NOMO-1 treated with DMSO at 0.1 percent for 48 hours (cell line): ENCODE measurements around the gene C1QTNF6.
"Not testable (repeated sequence)": the region's sequence is repeated elsewhere in the genome, so short reads cannot be mapped to it uniquely, and the experiment has no call there.

Source experiments
- DNase-seq: peaks from one replicate; lab custom pipeline; 2025; ENCODE audit not compliant: unreplicated experiment; lab: John Stamatoyannopoulos, UW

The C1QTNF6 gene

DNA sequence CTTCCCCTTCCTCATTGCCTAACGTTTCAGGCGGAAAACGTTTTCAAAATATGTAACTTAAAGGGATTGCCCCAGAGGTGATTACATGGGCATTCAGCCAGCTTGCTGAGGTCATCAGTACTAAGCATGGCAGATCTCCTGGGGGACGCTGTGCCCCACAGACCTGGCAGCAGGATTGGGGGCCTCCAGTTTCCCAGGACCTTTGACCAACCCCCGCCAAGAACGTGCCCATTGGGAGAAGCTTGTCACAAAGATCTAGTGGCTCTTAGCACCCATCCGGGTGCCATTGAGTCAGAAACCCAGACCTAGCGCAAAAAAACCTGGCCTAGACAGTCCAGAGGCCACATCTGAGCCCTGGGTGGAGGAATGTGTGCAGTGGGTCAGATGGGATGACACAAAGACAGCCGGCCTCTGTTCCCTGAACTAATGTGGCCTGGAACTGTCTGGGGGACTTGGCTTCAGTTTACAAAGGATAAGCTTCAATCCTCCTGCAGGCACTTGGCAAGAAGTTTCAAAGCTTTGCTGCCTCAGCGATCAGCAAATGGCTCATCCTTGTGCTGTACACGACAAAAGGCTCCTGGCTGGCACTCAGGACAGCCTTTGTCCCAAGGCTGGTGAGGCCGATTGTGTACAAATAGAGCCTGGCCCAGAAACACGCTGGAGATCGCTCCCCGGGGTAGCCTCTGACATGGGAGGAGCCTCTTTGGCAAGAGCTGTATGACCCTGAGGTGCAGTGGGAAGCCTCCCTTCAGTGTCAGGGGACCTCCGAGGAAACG is 9.5 kb downstream of the C1QTNF6 start:
- DNase-seq: peak; percentile 45

DNA sequence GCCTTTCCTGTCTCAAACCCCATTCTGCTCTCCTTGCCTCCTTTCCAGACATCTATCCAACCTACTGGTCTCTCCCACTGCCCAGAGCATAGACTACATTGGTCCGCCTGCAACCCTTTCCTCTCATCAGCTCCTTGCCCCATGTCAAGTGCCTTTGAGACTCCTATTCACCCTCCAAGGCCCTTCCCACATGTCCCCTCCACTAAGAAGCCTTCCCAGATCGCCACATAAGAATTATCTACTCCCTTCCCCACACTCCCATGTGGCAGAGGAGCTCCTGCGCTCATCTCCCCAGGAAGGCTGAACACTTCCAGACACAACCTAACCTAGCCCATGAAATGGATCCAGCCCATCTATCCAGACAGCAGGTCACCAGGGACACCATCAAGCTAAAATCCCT is 10.3 kb downstream of the C1QTNF6 start:
- no peak for DNase-seq

DNA sequence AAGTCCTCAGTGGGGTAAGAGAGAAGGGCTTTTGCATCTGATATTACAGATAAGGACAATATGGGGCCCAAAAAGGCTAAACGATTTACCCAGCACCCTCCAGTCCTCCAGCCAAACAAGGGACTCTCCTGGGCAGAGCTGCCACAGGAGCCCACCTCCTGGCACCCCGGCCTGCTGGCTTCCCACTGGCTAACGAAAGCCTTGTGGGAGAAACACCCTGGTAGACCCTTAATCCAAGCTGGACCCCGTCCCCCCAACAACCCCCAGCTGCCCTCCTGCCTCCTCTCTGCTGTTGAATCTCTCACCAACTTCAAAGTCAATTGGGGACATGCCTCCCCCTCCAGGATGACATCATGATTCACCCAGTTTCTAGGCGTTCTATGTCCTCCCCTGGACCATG is 10.8 kb downstream of the C1QTNF6 start:
- DNase-seq: no peak

DNA sequence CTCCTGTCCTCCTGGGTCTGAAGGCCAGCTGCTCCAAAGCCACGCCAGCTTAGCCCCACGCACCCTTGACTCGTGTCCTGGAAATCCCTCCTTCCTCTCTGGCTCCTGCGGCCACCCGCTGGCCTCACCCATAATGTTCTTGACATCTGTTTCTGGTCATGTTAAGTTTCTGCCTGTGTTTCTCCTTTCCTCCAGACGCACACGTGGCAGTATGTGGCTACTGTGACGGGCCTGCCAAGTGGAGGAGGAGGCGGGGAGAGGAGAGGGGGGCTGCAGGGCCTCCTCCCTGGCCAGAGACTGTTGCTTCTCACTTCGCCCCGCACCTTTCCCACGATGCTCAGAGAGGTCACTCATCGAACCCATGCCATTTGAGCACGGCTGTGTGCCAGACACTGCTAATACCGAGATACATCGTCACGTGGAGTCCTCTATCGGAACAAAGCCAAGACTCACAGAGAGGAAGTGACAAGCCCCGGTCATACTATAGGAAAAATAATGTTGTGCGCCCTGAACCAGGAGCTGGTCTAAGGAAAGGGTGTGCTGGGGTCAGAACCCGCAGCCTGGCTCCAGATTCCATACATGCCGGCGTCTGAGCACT is 11.5 kb downstream of the C1QTNF6 start:
- DNase-seq: peak; percentile 70

DNA sequence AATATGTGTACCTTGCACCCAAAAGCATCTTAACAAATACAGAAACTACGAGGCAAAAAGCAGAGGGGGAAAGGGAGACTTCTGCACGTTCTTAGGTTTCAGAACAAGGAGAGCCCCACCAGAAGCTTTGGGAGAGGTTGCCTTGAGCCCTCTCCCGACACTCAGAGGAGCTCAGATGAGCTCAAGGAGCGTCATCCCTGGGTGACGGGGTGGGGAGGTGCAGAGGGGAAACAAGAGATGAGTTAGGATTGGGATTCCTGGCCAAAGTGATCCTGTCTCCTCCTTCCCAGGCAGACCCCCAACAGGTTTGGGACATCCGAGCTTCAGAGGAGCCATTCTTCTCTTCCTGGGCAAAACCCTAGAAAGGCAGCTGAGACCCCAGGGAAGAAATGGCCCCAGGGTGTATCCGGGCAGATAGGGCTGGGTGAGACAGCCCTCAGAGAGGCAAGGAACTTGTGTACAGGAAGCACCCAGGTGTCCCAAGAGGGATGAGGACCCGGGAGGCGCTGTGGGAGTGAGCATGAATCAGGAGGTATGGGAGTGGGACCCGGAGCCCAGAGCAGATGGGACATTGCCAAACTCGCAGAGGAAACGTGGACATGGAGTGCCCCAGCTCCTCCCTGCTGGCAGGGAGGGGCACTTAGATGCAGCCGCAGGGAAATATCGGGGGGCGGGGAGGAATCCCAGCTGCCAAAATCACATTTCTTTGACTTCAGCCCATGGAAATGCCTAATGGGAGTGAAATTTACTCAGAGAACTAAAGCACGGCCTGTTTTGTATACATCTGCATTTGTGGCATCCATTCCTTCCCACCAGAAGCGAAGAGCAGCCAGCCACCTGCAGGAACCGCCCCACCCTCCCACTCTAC is 12.4 kb downstream of the C1QTNF6 start:
- no peak for DNase-seq

DNA sequence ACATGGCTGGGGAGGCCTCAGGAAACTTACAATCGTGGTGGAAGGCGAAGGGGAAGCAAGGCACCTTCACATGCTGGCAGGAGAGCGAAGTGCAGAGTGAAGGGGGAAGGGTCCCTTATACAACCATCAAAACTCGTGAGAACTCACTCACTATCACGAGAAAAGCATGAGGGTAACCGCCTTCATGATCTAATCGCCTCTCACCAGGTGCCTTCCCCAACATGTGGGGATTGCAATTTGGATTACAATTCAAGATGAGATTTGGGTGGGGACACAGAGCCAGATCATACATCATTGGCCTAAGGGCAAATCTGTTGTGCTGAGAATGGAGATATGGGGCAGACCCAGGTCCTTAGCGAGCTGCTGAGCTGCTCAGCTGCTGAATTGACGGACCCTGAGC is 13.1 kb downstream of the C1QTNF6 start:
- no peak for DNase-seq

DNA sequence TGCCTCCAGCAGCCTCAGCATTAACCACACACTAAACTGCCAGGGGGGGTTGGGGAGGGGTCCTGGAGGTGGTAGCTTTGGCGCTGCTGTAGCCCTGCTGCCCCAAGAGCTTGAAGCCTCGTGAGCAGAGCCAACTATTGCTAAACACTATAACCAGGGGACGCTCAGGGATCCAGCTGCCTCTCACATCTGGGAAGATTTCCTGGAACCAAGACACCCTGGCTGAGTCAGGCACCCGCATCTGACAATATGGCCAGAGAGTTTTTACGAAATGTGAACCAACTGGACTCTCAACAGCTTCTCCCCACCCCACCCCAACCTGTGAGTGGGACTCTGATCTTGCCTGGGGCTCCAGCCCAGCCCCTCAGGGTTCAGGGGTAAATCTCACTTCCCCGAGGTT is 14.3 kb downstream of the C1QTNF6 start:
- DNase-seq: no peak

DNA sequence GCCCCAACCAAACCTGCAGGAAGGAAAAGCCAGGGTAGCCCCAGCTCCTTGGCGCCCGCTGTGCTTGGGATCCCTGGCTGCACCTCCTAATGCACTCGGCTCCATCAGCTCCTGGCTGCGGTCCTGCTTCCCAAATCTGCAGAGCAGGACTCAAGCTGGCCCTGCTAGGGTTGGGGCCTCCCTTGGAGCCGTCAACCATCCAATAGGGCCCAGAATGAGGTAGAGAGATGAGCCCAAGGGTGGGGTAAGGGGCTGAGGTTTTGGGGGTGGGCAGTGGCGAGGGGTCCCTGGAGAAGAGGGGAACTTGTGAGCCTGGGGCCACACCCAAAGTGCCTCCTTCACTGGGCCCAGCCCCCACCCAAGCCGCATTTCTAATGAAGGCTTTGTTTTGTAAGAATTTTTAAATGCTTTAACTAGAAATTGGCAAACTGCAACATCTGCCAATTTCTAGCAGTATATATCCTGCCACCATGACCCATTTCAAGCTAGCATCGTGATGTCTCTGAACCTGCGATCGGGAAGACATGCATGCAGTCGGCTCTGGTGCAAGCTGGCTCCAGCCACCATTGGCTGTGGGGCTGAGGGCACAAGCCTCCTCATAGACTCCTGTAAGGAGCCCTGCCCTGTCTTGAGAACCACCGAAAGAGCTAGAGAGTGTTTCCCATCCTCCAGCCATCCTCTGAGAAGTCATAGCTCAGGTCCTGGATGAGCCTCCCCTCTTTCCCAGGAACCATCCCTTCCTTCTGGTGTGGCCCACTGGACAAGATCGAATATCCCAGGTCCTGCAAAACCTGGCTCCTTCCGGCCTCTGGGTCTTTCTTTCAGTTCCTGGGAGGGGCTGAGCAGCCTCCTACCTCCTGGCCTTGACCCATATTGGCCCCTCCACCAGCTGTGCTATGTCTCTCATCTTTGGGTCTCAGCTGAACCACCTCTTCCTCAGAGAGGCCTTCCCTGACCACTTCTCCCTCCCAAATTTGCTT is 15.5 kb downstream of the C1QTNF6 start:
- no peak for DNase-seq

DNA sequence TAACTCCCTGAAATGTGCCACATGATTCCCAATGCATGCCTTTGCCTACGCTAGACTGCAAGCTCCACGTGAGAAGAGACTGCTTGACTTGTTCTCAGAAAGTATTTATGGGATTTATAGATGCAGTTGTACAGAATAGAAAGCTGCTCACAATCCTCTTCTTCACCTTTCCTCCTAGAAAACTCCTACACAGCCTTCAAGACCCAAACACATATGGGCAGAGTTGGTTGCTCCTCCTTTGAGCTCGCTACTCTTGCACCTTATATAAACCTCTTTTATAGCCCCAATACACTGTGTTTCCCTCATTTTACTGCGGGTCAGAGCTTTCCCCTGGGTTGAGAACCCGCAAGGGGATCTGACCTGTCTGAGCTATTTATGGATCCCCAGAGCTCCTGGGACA is 16.4 kb downstream of the C1QTNF6 start:
- DNase-seq: no peak

DNA sequence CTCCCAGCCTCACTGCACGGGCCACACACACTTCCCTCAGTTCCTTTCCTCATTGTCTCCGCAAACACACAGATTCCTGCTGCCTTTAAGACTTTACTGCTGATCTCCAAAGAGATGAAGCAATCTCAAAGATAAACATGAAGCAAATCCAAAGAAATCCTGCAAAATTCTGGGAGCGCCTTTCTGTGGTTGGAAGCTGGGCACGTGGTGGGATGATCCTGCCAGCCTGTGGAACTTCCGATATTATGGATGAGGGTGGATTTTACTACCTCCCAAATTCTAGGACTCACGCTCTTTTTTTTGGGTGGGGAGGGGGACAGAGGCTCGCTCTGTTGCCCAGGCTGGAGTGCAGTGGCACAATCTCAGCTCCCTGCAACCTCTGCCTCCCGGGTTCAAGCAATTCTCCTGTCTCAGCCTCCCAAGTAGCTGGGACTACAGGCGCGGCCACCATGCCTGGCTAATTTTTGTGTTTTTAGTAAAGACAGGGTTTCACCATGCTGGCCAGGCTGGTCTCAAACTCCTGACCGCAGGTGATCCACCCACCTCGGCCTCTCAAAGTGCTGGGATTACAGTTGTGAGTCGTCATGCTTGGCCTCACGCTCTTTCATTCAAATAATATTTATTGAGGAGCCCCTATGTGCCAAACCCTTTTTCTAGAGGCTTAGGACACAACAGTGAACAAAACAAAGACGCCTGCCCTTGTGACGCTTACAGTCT is 17.2 kb downstream of the C1QTNF6 start:
- DNase-seq: not testable (repeated sequence)

DNA sequence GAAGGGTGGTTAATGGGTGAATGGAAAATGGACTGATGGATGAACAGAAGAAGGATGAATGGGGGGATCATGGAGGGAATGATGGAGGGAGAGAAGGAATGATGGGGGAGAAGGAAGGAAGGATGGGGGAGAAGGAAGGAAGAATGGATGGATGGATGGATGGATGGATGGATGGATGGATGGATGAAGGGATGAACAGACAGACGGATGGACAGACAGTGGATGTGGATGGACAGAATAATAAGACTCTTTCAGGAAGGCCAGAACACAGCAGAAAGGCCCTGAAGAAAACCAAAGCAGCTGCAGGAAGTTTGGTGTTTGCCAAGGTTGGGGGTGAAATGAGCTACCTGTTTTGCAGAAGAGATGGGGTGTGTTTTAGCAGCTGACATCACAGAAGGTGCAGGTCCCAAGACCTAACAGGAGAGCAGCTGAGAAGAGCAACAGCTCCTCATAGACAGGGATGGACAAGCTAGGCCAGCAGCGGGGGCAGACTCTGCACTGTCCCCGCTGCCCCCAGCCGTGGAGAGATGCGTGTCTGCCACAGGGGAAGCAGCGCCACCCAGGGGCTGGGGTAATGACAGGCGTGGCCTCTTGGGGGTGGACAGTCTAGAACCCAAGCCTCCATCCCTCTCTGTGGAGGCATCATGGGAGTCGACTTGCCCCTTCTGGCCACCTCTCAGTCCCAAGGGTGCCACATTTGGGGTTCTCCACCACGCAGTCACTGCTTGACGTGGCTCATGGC is 17.9 kb downstream of the C1QTNF6 start:
- DNase-seq: no peak

DNA sequence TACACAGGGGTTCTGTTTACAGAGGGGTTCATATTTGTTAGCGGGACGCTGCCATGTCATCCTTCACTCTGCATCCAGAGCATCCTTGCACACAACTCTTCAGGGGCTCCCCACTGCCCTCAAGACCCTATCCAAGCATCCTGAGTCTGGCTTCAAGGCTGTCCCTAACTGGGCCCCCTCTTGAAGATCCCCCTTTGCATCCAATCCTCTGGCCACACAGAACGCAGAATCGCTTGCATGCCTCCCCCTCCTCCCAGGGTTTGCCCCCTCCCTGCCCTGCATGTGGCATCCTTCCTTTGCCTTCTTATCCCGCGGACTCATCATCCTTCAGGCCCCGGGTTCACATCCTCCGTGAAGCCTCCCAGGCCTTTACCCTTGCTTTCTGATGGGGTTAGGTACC is 18.6 kb downstream of the C1QTNF6 start:
- no peak for DNase-seq

DNA sequence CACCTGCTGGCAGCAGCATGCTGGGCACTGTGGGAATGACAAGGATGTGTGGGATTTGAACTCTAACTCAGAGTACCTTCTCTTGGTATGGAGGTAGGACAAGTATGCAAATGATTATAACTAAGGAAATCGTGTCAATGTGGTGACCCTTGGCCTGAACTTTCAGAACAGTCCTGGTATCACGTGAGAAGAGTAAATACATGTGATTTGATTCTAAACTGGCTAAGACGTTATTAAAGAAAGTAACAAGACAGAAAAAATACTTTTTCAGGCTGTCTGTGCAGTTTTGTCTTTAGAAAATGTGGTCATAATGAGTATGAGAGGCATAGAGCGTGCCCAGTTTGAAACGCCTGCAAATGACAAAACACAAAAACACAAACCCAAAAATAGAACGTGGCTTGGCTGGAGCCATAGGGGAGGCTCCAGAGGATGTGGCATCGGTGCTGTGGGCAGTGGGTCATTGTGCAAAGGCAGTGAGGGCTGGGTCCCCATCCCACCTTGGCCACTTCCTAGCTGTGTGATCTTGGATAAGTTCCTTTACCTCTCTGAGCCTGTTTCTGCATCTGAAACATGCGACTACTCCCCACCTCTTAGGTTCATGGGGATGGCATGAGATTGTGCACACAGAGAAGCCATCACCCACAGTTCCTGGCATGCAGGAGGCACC is 19.9 kb downstream of the C1QTNF6 start:
- DNase-seq: no peak

DNA sequence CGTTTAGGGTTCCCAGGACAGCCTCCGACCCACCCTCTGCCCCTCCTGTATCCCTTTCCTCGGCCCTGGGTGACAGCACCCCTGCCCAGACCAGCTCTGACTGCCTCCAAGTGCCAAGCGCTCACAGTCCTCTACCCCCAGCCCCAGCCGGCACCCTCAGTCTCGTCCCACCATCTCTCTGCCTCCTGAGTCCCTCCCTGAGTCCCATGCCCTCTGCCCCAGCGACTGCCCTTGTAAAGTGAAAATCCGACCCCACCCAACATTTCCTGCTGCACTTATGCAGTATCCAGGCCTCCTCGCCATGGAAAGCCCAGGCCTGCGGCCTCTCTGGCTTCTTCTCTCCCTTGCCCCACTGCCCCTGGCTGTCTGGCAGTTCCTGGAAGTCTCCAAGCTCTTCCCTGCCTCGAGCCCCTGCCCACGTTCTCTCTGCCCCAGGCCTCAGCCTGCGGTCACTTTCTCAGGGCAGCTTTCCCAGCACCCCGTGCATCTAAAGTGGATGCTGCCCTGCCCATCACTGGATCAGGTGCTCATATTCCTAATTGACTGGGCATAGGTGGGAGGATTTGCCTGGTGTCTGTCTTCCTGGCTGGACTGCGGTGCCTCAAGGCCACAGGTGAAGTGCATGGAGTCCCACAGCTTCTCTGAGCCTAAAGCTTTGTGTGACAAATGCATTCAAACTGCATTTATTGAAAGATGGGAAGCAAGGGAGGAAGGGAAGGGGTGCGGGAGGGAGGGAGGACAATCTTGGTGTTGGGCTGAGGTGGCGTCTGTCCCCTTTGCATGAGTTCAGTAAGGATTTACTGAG is 20.7 kb downstream of the C1QTNF6 start:
- no peak for DNase-seq

DNA sequence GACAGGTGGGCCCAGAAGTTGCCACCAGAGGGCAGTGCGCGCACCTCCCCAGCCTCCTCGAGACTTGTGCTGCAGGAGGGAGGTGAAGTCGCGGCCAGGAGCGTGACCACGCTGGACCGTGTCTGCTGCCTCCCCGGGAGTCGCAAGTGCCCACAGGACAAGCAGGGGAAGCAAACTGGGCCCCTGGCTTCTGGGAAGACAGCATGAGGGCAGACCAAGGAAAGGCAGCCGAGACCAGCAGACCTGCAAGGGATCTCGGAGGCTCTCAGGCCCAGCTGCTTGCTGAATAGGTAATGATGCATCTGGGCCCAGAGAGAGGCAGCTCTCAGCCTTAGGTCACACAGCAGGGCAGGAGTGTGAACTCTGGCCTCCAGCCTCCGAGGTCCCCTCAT is 21.4 kb downstream of the C1QTNF6 start:
- DNase-seq: peak; percentile 66

DNA sequence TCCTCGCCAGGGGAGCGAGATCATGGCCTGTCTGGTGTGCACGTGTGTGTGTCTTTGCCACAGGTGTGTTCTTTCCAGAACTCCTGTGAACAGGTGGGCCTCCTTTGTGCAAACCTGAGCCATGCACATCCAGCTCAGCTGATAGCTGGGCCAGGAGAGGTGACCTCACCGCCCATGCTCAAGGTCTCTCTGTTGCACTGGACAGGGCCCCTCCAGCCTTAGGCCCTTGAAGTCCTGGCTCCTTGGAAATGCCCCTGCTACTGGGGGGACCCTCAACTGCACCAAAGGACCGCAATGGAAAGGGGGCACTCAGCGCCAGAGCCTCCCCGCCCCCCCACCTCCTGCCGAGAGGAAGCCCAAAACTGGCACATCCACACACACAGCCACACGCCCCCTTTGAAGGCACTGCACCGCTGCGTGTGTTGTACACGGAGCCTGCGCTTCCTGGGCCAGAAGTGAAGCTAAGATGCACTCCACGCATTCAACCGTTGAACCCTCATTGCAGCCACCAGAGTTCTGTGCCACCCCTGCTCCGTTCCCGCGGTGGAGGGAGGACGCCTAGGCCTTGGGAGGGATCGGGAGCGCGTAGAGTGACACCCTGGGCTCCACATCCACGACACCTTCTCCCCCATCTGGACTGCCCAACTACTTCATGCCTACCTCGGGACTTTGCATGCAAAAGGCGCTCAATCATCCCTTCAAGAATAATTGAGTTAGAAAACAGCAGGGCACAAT is 21.9 kb downstream of the C1QTNF6 start:
- no peak for DNase-seq

DNA sequence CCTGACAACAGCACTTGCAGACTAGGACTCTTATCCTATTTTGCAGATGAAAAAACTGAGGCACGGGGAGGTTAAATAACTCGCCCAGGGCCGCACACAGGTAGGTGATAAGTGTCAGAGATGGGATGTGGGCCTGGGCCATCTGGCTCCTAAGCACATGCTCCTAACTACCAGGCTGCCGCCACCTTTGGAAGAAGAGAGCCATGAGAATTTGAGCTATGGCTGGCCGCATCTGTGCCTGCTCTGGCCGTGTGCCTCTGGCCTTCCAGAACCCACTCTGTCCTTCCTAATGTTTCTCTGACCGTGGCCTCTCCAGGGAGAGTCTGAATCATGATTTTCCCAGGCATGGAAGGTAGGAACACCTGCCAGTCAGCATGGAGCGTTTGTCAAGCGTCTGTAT is 23.0 kb downstream of the C1QTNF6 start:
- no peak for DNase-seq
